ENCODE results near the gene GRHL3.

GRHL3 gene

DNA sequence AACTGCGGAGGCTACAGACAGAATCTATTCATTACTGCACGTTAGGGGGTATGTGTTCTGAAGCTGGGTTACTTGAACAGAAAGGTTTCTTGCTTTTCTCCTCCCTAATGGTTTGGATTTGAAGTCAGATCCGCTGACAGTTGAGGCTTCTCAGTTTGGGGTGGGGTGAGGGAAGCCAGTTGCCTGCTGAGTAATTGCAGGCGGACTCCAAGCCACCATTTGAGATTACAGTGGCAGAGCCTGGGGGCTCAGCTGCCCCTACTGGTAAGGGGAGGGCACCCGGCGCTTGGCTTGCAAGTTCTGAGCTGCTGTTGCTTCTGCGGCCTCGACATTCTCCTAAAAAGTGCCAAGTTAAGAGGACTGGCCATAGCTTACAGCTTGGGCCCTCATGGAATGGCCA lies 2.0 kb downstream of the GRHL3 start:
- DNase-seq (ENCODE audit: extremely low read depth, low read depth) = no peak
- no peak for TF ChIP-seq CTCF (IDR thresholded peaks at IDR 0.05; ENCODE audit: low read depth, low read length)

DNA sequence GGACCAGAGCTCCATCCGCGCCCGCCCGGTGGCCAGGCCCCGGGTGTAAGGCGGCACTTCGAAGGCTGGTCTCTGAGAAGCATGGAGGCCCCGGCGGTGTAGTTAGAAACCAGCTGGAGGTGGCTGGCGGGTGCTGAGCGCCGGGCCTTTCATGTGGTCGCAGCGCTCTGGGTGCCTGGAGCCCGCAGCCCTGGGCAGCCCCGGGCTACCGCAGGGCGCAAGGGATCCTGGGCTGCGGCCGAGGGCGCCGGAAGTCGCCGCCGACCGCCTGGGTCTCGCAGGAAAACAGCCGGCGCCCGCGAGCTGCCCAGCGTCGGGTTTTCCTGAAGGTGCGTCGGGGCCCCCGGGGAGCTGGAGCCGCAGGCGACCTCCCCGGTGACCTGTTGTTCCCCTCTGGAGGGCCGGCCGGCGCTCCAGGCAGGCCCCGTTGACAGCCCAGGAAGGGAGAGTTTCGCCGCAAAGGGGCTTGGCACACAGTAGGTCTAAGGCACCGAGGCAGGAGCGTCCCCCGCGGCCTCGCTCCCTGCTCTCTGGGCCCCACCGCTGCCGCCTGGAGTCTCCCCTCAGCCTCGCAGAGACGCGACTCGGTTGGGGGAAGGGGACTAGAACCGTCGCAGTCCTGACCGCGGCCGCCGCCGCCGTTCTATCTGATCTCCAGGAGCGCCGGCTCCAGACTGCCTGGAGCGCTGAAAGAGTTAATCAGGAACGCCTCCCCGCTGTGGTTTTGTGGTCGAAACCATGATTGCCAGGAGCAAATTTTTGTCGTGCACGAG lies 2.7 kb downstream of the GRHL3 start:
- no peak for TF ChIP-seq CTCF (IDR thresholded peaks at IDR 0.05; ENCODE audit: low read depth, low read length)
- peak; percentile 28 for DNase-seq (ENCODE audit: extremely low read depth, low read depth)

DNA sequence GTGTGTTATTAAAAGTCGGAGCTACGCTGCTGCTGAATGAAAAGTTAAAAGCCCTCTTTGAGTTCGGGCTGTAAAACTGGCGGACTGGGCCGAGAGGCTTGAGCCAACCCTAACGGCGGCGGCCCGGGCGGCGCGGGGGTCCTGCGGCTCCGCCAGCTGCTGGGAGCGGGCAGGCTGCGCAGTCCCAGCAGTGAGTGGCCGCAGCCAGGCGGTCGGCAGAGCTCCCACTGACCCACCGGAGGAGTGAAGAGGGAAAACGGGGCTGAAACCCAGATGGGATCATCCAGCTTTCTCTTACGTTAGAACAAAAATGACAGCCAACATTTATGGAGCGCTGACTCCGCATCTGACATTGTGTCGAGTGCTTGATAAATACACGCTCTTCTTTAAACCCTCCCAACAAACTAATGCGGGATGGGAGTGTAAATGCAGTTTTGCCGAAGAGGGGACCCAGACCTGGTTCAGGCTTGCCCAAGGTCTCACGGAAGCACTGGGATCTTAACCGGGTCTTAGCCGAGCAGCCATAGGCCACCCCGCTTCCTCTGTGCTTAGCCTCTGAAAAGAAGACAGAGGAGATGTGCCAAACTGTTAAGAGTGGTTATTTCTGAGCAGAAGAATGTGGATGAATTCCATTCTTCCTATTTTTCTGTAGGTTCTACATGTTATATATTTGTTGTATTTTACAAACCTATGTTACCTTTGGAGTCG lies 3.5 kb downstream of the GRHL3 start:
- DNase-seq (ENCODE audit: extremely low read depth, low read depth) = no peak
- no peak for TF ChIP-seq CTCF (IDR thresholded peaks at IDR 0.05; ENCODE audit: low read depth, low read length)

DNA sequence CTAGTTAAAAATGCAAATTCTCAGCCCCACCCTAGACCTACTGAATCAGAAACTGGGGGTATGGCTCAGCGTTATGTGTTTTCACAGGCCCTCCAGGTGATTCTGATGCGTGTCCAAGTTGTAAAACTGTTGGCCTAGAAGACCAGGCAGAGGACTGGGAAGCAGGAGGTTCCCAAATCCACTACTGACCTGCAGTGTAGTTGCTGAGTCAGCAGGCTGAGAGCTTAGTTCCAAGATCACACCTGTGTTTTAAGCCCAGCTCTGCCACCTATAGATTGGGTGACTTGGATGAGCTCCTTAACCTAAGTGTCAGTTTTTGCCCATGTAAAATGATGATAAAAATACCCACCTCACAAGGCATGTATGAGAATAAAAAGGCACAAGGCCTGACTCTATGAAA lies 4.1 kb downstream of the GRHL3 start:
- DNase-seq (ENCODE audit: extremely low read depth, low read depth) = no peak

DNA sequence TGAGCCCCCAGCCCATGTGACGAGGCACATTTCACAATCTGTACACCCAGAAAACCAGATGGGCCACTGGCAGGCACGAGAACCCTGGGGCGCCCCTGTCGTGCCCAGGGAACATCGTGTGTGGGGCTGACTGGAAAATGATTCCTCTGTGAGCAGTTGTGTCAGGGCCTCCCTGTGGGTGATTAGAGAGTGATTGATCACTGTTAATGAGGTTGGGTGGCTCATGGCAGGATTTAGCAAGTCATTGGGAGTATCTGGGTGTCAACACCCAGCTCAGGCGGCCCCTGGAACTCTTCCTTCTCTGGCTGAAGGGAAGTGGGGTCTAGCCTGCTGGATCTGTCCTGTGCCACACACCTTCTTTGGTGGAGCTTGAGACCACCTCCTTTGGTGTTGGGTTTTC lies 5.7 kb downstream of the GRHL3 start:
- DNase-seq (ENCODE audit: extremely low read depth, low read depth) = no peak
- no peak for TF ChIP-seq CTCF (IDR thresholded peaks at IDR 0.05; ENCODE audit: low read depth, low read length)

More for the DNA sequence above, 4.1 kb downstream of the GRHL3 start:
- TF ChIP-seq CTCF (IDR thresholded peaks at IDR 0.05; ENCODE audit: low read depth, low read length) = no peak

DNA sequence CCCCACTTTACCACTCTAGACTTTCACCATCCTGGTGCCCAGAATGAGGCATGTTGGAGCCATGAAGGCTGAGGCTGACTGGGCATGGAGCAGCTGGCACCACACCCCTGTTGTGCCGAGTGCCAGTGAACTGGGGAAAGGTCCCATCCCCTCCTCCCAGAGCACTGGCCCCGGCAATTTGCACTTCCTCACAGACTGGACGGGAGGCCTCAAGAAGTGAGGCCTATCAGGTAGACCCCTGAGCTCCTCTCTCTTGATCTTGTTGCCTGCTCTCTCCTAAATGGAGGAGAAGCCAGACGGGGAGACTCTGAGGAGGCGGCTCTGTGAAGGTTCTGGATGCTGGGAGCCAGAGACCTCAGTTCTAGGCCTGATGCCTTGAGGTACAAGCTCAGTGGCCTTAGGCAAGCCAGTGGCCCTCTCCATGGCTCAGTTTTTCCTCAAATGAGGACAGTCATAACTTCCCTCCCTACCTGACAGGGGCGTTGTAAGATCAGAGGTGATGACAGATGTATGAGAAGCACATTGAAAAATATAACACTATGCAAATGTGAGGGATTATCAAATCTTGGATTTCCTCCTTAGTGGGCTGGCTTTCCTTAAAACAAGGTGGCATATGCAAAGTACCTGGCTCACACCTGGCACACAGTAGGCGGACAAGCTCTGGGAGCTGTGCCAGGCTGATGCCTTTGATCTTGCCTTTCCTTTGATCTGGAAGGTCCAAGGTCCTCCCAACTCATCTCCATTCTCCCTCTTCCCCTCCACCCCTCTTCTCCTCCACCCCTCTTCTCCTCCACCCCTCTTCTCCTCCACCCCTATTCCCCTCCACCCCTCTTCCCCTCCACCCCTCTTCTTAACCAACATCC lies 6.7 kb downstream of the GRHL3 start:
- no peak for DNase-seq (ENCODE audit: extremely low read depth, low read depth)
- no peak for TF ChIP-seq CTCF (IDR thresholded peaks at IDR 0.05; ENCODE audit: low read depth, low read length)

Measured in AG09319 (cell line).